ENCODE data around the gene CRYBB2.

- no peak for TF ChIP-seq POLR2AphosphoS5 (IDR thresholded peaks at IDR 0.05; ENCODE audit: low read depth, low read length)
- TF ChIP-seq POLR2A (IDR thresholded peaks at IDR 0.05; ENCODE audit: low read depth, low read length): no peak
- TF ChIP-seq TAF1 (IDR thresholded peaks at IDR 0.05; ENCODE audit: borderline replicate concordance, low read depth, low read length): no peak
These were observed 3.9 kb downstream of the CRYBB2 start for GRCh38 chr22:25223269-25223850.

Measured in GM12892 (cell line).